ENCODE data around the gene KIFAP3. TPM values are rescaled to one million over a fixed set of nuclear protein-coding genes. Genes with fewer than 3 reads are reported as not detected.

The KIFAP3 gene
- polyA plus RNA-seq, 3 donors, result 2.1 to 4.7 (median 2.2) TPM

GRCh38 chr1:169929210-169929526 lies 145.3 kb downstream of the KIFAP3 start:
- no peaks in the 10 kb centered on the region for H4K20me1 ChIP-seq (ENCODE audit: insufficient read depth, low read length)
- Mint-ChIP-seq H3K4me1 (no peaks in the 10 kb centered on the region), H3K27me3 (ENCODE audit: low read depth in 3 of 3) (no peaks in the 10 kb centered on the region), H3K9me3 (no peaks in the 10 kb centered on the region), H3K4me3 (no peak overlapping the region), H3K27ac (no peak overlapping the region), H3K36me3 (no peaks in the 10 kb centered on the region)
- TF ChIP-seq CTCF (IDR thresholded peaks at IDR 0.05), result peak; percentile 38
- intact Hi-C loops (cut with micrococcal nuclease), result loop anchor here in 1 of 2 donors (10.0 kb wide), 1 partner anchor 996 kb away; no protein-coding TSS in a partner anchor
- H3K4me1 ChIP-seq (ENCODE audit: control insufficient read depth in 1 of 2, insufficient read depth in 2 of 2, low read length in 2 of 2), result no peaks in the 10 kb centered on the region
- no peaks in the 10 kb centered on the region for H3K36me3 ChIP-seq (replicated peaks in 1 of 2; ENCODE audit: control insufficient read depth in 1 of 2, insufficient read depth in 2 of 2, low read length in 2 of 2)
- DNase-seq, result no peak
- no peak overlapping the region for H3K9ac ChIP-seq (ENCODE audit: insufficient read depth, low read length, poor library complexity, severe bottlenecking)
- H3K4me3 ChIP-seq (replicated peaks in 1 of 3; ENCODE audit: low read depth in 2 of 3, low read length in 3 of 3), result no peak overlapping the region
- no peak overlapping the region for H2AFZ ChIP-seq (ENCODE audit: insufficient read depth, low read depth, low read length, poor library complexity, severe bottlenecking)
- no CpG with 5 or more reads among the region's 1 CpG for WGBS (ENCODE audit: insufficient coverage)
- no peak overlapping the region for H3K27ac ChIP-seq (ENCODE audit: low read depth in 1 of 2, low read length in 2 of 2)
- H3K4me2 ChIP-seq (replicated peaks; ENCODE audit: extremely low read depth, low read length, poor library complexity, severe bottlenecking), result no peak overlapping the region
- H3K9me3 ChIP-seq (replicated peaks in 1 of 2; ENCODE audit: control insufficient read depth in 1 of 2, insufficient read depth in 1 of 2, low read length in 2 of 2), result no peaks in the 10 kb centered on the region
- H3K79me2 ChIP-seq (ENCODE audit: insufficient read depth, low read length), result no peaks in the 10 kb centered on the region
- no peaks in the 10 kb centered on the region for H3K27me3 ChIP-seq (ENCODE audit: control insufficient read depth in 2 of 2, insufficient read depth in 2 of 2, low read length in 2 of 2)

- no peaks in the 10 kb centered on the region for H3K36me3 Mint-ChIP-seq
- Histone ChIP-seq H3K27me3 (ENCODE audit: control insufficient read depth in 2 of 2, insufficient read depth in 2 of 2, low read length in 2 of 2) (no peaks in the 10 kb centered on the region), H4K20me1 (ENCODE audit: insufficient read depth, low read length) (no peaks in the 10 kb centered on the region), H3K79me2 (ENCODE audit: insufficient read depth, low read length) (no peaks in the 10 kb centered on the region), H3K4me3 (replicated peaks in 1 of 3; ENCODE audit: low read depth in 2 of 3, low read length in 3 of 3) (no peak overlapping the region), H2AFZ (ENCODE audit: insufficient read depth, low read depth, low read length, poor library complexity, severe bottlenecking) (no peak overlapping the region), H3K36me3 (replicated peaks in 1 of 2; ENCODE audit: control insufficient read depth in 1 of 2, insufficient read depth in 2 of 2, low read length in 2 of 2) (no peaks in the 10 kb centered on the region), H3K4me2 (replicated peaks; ENCODE audit: extremely low read depth, low read length, poor library complexity, severe bottlenecking) (no peak overlapping the region), H3K9me3 (replicated peaks in 1 of 2; ENCODE audit: control insufficient read depth in 1 of 2, insufficient read depth in 1 of 2, low read length in 2 of 2) (no peaks in the 10 kb centered on the region), H3K4me1 (ENCODE audit: control insufficient read depth in 1 of 2, insufficient read depth in 2 of 2, low read length in 2 of 2) (no peaks in the 10 kb centered on the region), H3K9ac (ENCODE audit: insufficient read depth, low read length, poor library complexity, severe bottlenecking) (no peak overlapping the region), H3K27ac (ENCODE audit: low read depth in 1 of 2, low read length in 2 of 2) (no peak overlapping the region)
- no peaks in the 10 kb centered on the region for H3K27me3 Mint-ChIP-seq (ENCODE audit: low read depth in 3 of 3)
- no peak overlapping the region for H3K4me3 Mint-ChIP-seq
- intact Hi-C loops (cut with micrococcal nuclease), result loop anchor here in 1 of 2 donors (10.0 kb wide), 1 partner anchor 996 kb away; no protein-coding TSS in a partner anchor
- no peaks in the 10 kb centered on the region for H3K9me3 Mint-ChIP-seq
- TF ChIP-seq CTCF (IDR thresholded peaks at IDR 0.05), result peak; percentile 79
- DNase-seq, result peak in 2 of 3 donors; percentile 24 to 40
- H3K27ac Mint-ChIP-seq, result no peak overlapping the region
- WGBS (ENCODE audit: insufficient coverage), result 100% methylated on average over 1 of the region's 6 CpGs
- H3K4me1 Mint-ChIP-seq, result no peaks in the 10 kb centered on the region
Measured at GRCh38 chr1:169928438-169929209, 145.9 kb downstream of the KIFAP3 start.
